A549 (cell line): ENCODE results near the gene PTPN4. TPM values are rescaled to one million over a fixed set of nuclear protein-coding genes. Genes with fewer than 3 reads are reported as not detected.
A peak's percentile ranks its signal among the peaks of the same experiment; 100 is the strongest.

Experiments
- ATAC-seq, 2 experiments: fragments of 200-7000 bp in 1 of 2; fragments of >200 bp in 1 of 2; cut with Nextera tagmentation in 1 of 2; cut with Tn5 transposase in 1 of 2; 3 replicates each; pipeline versions ENCODE4 v1.8.0 to v1.9.1; 2018 to 2020; ENCODE audit warnings: mild to moderate bottlenecking in 1 of 2, moderate library complexity in 1 of 2
- CTCF ChIA-PET: fragments of 300-600 bp; sonication (Branson Sonifier 250); formaldehyde crosslinking; extraction: SDS; loops from one replicate; lab custom pipeline; 2021; ENCODE audit warnings: antibody characterized with exemption, inconsistent platforms; lab: Yijun Ruan, JAX
- POLR2A ChIA-PET: fragments of 350-600 bp; formaldehyde crosslinking; extraction: SDS; loops from one replicate; lab custom pipeline; 2021; ENCODE audit warnings: antibody characterized with exemption, inconsistent platforms; lab: Yijun Ruan, JAX
- DNase-seq, 2 experiments: peaks; one replicate each; pipeline versions ENCODE4 v3.0.0 to v3.0.0-alpha.2; 2011 to 2016; ENCODE audit warnings: low read depth in 1 of 2, low spot score in 1 of 2
- FAIRE-seq: peaks from 2 replicates; lab custom pipeline; 2011; peaks lifted over from hg19 to GRCh38; lab: Jason Lieb, UNC
- H3K27ac ChIP-seq, 2 experiments: fragments of >200 bp; sonication (Bioruptor Twin); formaldehyde crosslinking; 3 replicates each; pipeline ENCODE4 v1.5.1; 2016 to 2017
- H3K4me1 ChIP-seq: fragments of >200 bp; sonication (Bioruptor Twin); formaldehyde crosslinking; 3 replicates; pipeline ENCODE4 v1.6.1; 2016
- H3K4me2 ChIP-seq: fragments of >200 bp; sonication (Bioruptor Twin); formaldehyde crosslinking; 3 replicates; pipeline ENCODE4 v1.6.1; 2016
- H3K4me3 ChIP-seq: fragments of >200 bp; sonication (Bioruptor Twin); formaldehyde crosslinking; 3 replicates; pipeline ENCODE4 v1.5.1; 2016
- H3K9me3 ChIP-seq: fragments of >200 bp; sonication (Bioruptor Twin); formaldehyde crosslinking; 3 replicates; pipeline ENCODE4 v1.6.1; 2016
- BCL3 ChIP-seq: fragments of >200 bp; sonication (Bioruptor Twin); formaldehyde crosslinking; IDR thresholded peaks from 3 replicates; pipeline ENCODE4 v1.6.1; 2016
- CBX2 ChIP-seq: fragments of 200-600 bp; sonication (generic); IDR thresholded peaks from 2 replicates; pipeline ENCODE4 v1.6.1; 2016; ENCODE audit warnings: low read depth, mild to moderate bottlenecking, borderline replicate concordance
- CTCF ChIP-seq: fragments of >200 bp; sonication (Bioruptor Twin); formaldehyde crosslinking; IDR thresholded peaks from 3 replicates; pipeline ENCODE4 v1.5.1; 2016
- EHMT2 ChIP-seq: fragments of 200-600 bp; sonication (generic); IDR thresholded peaks from 2 replicates; pipeline ENCODE4 v1.6.1; 2016; ENCODE audit warnings: antibody characterized with exemption, low read depth, mild to moderate bottlenecking, moderate library complexity
- ESRRA ChIP-seq: fragments of 150-350 bp; IDR thresholded peaks from 2 replicates; pipeline ENCODE4 v1.6.1; 2014; ENCODE audit warnings: mild to moderate bottlenecking, low read length, borderline replicate concordance
- FOSL2 ChIP-seq, 2 experiments: fragments of 450-650 bp in 1 of 2; fragments of >200 bp in 1 of 2; sonication (Bioruptor Twin) in 1 of 2; formaldehyde crosslinking; IDR thresholded peaks; 2 replicates each; pipeline versions ENCODE4 v1.5.0 to v1.6.1; 2016 to 2020; ENCODE audit warnings: mild to moderate bottlenecking in 1 of 2, moderate library complexity in 1 of 2
- HES2 ChIP-seq: fragments of >200 bp; sonication (Bioruptor Twin); formaldehyde crosslinking; IDR thresholded peaks from 2 replicates; pipeline ENCODE4 v1.6.1; 2016
- HOXB13 ChIP-seq: fragments of 250-450 bp; sonication (Bioruptor Pico); IDR thresholded peaks from 2 replicates; pipeline ENCODE4 v1.5.0; 2020; ENCODE audit warnings: low read depth, mild to moderate bottlenecking, moderate library complexity
- HOXB5 ChIP-seq: fragments of 250-450 bp; sonication (Bioruptor Pico); IDR thresholded peaks from 2 replicates; pipeline ENCODE4 v1.5.0; 2020; ENCODE audit warnings: mild to moderate bottlenecking, moderate library complexity
- JUNB ChIP-seq: fragments of >200 bp; sonication (Bioruptor Twin); formaldehyde crosslinking; IDR thresholded peaks from 2 replicates; pipeline ENCODE4 v1.6.1; 2016
- KDM1A ChIP-seq: fragments of 200-600 bp; sonication (generic); IDR thresholded peaks from 2 replicates; pipeline ENCODE4 v1.6.1; 2016; ENCODE audit warnings: low read depth, mild to moderate bottlenecking
- MAFK ChIP-seq: fragments of 450-650 bp; IDR thresholded peaks from 2 replicates; pipeline ENCODE4 v1.6.1; 2014; ENCODE audit not compliant: partially characterized antibody
- NPAS2 ChIP-seq: fragments of 250-450 bp; sonication (Bioruptor Pico); IDR thresholded peaks from 2 replicates; pipeline ENCODE4 v1.8.0; 2022; ENCODE audit warnings: mild to moderate bottlenecking, moderate library complexity, borderline replicate concordance
- REST ChIP-seq: fragments of 200-600 bp; sonication (generic); IDR thresholded peaks from 2 replicates; pipeline ENCODE4 v1.6.1; 2016; ENCODE audit warnings: antibody characterized with exemption, mild to moderate bottlenecking, moderate library complexity
- RFX5 ChIP-seq: fragments of 450-650 bp; IDR thresholded peaks from 2 replicates; pipeline ENCODE4 v1.7.1; 2014; ENCODE audit warnings: antibody characterized with exemption, mild to moderate bottlenecking, moderate library complexity
- RNF2 ChIP-seq: fragments of 200-600 bp; sonication (generic); IDR thresholded peaks from 2 replicates; pipeline ENCODE4 v1.6.1; 2016; ENCODE audit warnings: low read depth, mild to moderate bottlenecking, antibody characterized with exemption, moderate library complexity, borderline replicate concordance
- SMC3 ChIP-seq: fragments of >200 bp; sonication (Bioruptor Twin); formaldehyde crosslinking; IDR thresholded peaks from 3 replicates; pipeline ENCODE4 v1.6.1; 2018; ENCODE audit warnings: inconsistent platforms
- TP53 ChIP-seq: fragments of 250-450 bp; sonication (Bioruptor Pico); IDR thresholded peaks from 2 replicates; pipeline ENCODE4 v1.5.0; 2021; ENCODE audit warnings: mild to moderate bottlenecking, moderate library complexity
- USF2 ChIP-seq: fragments of 450-650 bp; IDR thresholded peaks from 2 replicates; pipeline ENCODE4 v1.6.1; 2014; ENCODE audit warnings: antibody characterized with exemption
- ZFP36 ChIP-seq: fragments of 450-650 bp; IDR thresholded peaks from 2 replicates; pipeline ENCODE4 v1.6.1; 2014; ENCODE audit warnings: borderline replicate concordance; ENCODE audit not compliant: partially characterized antibody
- ZNF302 ChIP-seq: fragments of 250-450 bp; sonication (Bioruptor Pico); IDR thresholded peaks from 2 replicates; pipeline ENCODE4 v1.9.0; 2021; ENCODE audit warnings: inconsistent platforms, mild to moderate bottlenecking, moderate library complexity
- ZSCAN20 ChIP-seq: fragments of 250-450 bp; sonication (Bioruptor Pico); IDR thresholded peaks from 2 replicates; pipeline ENCODE4 v1.8.0; 2022; ENCODE audit warnings: mild to moderate bottlenecking, moderate library complexity
- WGBS: methylation state at CpG from one replicate; pipeline ENCODE4 v1.1.6; 2017; ENCODE audit errors: missing lambda C conversion rate; 5-methylcytosine and 5-hydroxymethylcytosine counted together
- polyA plus RNA-seq, 4 experiments: library from polyadenylated mRNA; depleted of rRNA in 3 of 4; stranded (reverse); fragments of >200 nt; fragmentation: RNase III in 1 of 4; extraction: RNeasy Plus Mini Kit Qiagen cat#74134 plus additional on column Dnase treatment in 1 of 4; gene quantifications; 2 replicates in 3 of 4; 3 replicates in 1 of 4; pipeline ENCODE4 v1.2.3, GENCODE V29; 2011 to 2017

The PTPN4 gene
- polyA plus RNA-seq, 2 of the 4 experiments (the other 2 are of a cell fraction) = 14.5 to 36.6 TPM

GRCh38 chr2:119744335-119744939, 15.3 kb upstream of the PTPN4 start (continued):
- no peak for TF ChIP-seq REST
- no peak for TF ChIP-seq HES2
- TF ChIP-seq CTCF = no peak
- peak; percentile 73 for TF ChIP-seq FOSL2 (IDR thresholded peaks at IDR 0.05)
- TF ChIP-seq FOSL2 (CRISPR knock-in tag; IDR thresholded peaks at IDR 0.05) = peak; percentile 78
- TF ChIP-seq MAFK = peak; percentile 38
- TF ChIP-seq ZFP36 = no peak
- peak; percentile 74 for TF ChIP-seq JUNB

GRCh38 chr2:119745566-119745965, 14.2 kb upstream of the PTPN4 start:
- TF ChIP-seq HOXB5 (no peak), EHMT2 (no peak), KDM1A (no peak), RNF2 (no peak), CBX2 (no peak), SMC3 (no peak), TP53 (CRISPR knock-in tag) (no peak), NPAS2 (CRISPR knock-in tag) (no peak)
- TF ChIP-seq, all 56 proteins: peak for 0
- Histone ChIP-seq H3K4me1 (peaks cover 48% of the 10 kb centered on the region), H3K4me3 (no peak overlapping the region), H3K27ac (no peak overlapping the region; a peak in 1 of 6 replicates), H3K9me3 (no peaks in the 10 kb centered on the region), H3K4me2 (no peak overlapping the region)
- ChIA-PET CTCF (interaction anchor here (3.8 kb wide), 1 partner anchor 43 kb away, joined by 16 read pairs; no protein-coding TSS in a partner anchor), POLR2A (no interaction called here)
- DNase-seq (no peak), FAIRE-seq (no peak), ATAC-seq (no peak)
- 81% methylated on average over 2 of the region's 2 CpGs for WGBS

- POLR2A ChIA-PET = interaction anchor here (1.5 kb wide), 1 partner anchor 12 kb away, joined by 9 read pairs; the partner anchor contains the start of gene PTPN4
- TF ChIP-seq HOXB5 = no peak
- no peak for TF ChIP-seq ZSCAN20 (CRISPR knock-in tag)
- TF ChIP-seq ZFP36 = no peak
- no peak for TF ChIP-seq CBX2
- TF ChIP-seq BCL3 = no peak
- no peak for TF ChIP-seq ESRRA
- TF ChIP-seq USF2 = no peak
- no peak for TF ChIP-seq RFX5
- no peak for TF ChIP-seq MAFK
- TF ChIP-seq HOXB13 (CRISPR knock-in tag) = no peak
- no peak for TF ChIP-seq ZNF302 (CRISPR knock-in tag)
- peak; percentile 31 to 39; a peak in 3 of 6 replicates for ATAC-seq
Measured at GRCh38 chr2:119746836-119747686, 12.7 kb upstream of the PTPN4 start.

More at GRCh38 chr2:119746836-119747686, 12.7 kb upstream of the PTPN4 start:
- DNase-seq (peak in 1 of 2 experiments; percentile 29), FAIRE-seq (no peak)
- CTCF ChIA-PET = interaction anchor here (0.9 to 3.8 kb wide), 4 partner anchors 11 to 76 kb away, joined by 3 to 16 read pairs (median 4); no protein-coding TSS in a partner anchor
- Histone ChIP-seq H3K9me3 (no peaks in the 10 kb centered on the region), H3K4me3 (no peak overlapping the region), H3K4me2 (peak overlapping the region; percentile 50), H3K4me1 (peaks cover 51% of the 10 kb centered on the region), H3K27ac (peak overlapping the region in 1 of 2 experiments; percentile 27; a peak in 3 of 6 replicates)
- WGBS = 52% methylated on average over 14 of the region's 15 CpGs
